OCI-LY7 (cell line): ENCODE data around the gene KRT6C. TPM values are rescaled to one million over a fixed set of nuclear protein-coding genes. Genes with fewer than 3 reads are reported as not detected.

Experiments used
- BruUV-seq: library from RNA; stranded (reverse); fragments of 400-500 nt; replicated peaks from 2 replicates; lab custom pipeline; 2021; lab: Mats Ljungman, UMichigan
- CTCF ChIA-PET: fragments of 300-600 bp; sonication (Branson Sonifier 250); formaldehyde crosslinking; loops from one replicate; lab custom pipeline; 2022; ENCODE audit warnings: antibody characterized with exemption; ENCODE audit not compliant: unreplicated experiment; lab: Charles Lee
- POLR2A ChIA-PET: fragments of 300-600 bp; sonication (Branson Sonifier 250); formaldehyde crosslinking; loops from one replicate; lab custom pipeline; 2022; ENCODE audit warnings: antibody characterized with exemption; lab: Charles Lee
- DNase-seq: peaks from one replicate; pipeline ENCODE4 v3.0.0-alpha.2; 2015; ENCODE audit warnings: low spot score
- H2AFZ ChIP-seq: fragments of 200-600 bp; sonication (generic), shearing (Covaris generic); 2 replicates; pipeline ENCODE4 v1.6.1; 2014; ENCODE audit warnings: mild to moderate bottlenecking, antibody characterized with exemption, low read length, moderate library complexity
- H3K27ac ChIP-seq: fragments of 200-600 bp; sonication (generic); 2 replicates; pipeline ENCODE4 v1.5.1; 2014; ENCODE audit warnings: mixed run types, low read depth, mild to moderate bottlenecking, moderate library complexity, low read length, inconsistent platforms; ENCODE audit not compliant: poor library complexity, severe bottlenecking
- H3K36me3 ChIP-seq: fragments of 200-600 bp; sonication (generic); 2 replicates; pipeline ENCODE4 v1.6.1; 2014; ENCODE audit warnings: mild to moderate bottlenecking, antibody characterized with exemption, low read length, moderate library complexity, mixed read lengths; ENCODE audit not compliant: insufficient read depth
- H3K4me1 ChIP-seq: fragments of 200-600 bp; sonication (generic); 2 replicates; pipeline ENCODE4 v1.5.1; 2014; ENCODE audit warnings: mild to moderate bottlenecking, low read length; ENCODE audit not compliant: insufficient read depth, poor library complexity, severe bottlenecking
- H3K4me2 ChIP-seq: fragments of 200-600 bp; sonication (generic); 2 replicates; pipeline ENCODE4 v1.6.1; 2014; ENCODE audit warnings: mild to moderate bottlenecking, low read length
- H3K4me3 ChIP-seq: fragments of 200-600 bp; sonication (generic); 2 replicates; pipeline ENCODE4 v1.5.1; 2014; ENCODE audit warnings: mild to moderate bottlenecking, low read depth, low read length; ENCODE audit not compliant: poor library complexity, severe bottlenecking
- H3K79me2 ChIP-seq: fragments of 200-600 bp; sonication (generic); 2 replicates; pipeline ENCODE4 v1.6.1; 2016; ENCODE audit warnings: low read depth, mild to moderate bottlenecking, low read length, moderate library complexity, mixed read lengths; ENCODE audit not compliant: insufficient read depth
- H3K9me2 ChIP-seq: fragments of 200-600 bp; sonication (generic); 2 replicates; pipeline ENCODE4 v1.6.1; 2016; ENCODE audit warnings: mild to moderate bottlenecking, low read length, mixed read lengths; ENCODE audit not compliant: insufficient read depth
- H3K9me3 ChIP-seq: fragments of 200-600 bp; sonication (generic); 2 replicates; pipeline ENCODE4 v1.6.1; 2014; ENCODE audit warnings: mild to moderate bottlenecking, mixed run types, low read length, mixed read lengths
- H4K20me1 ChIP-seq: fragments of 200-600 bp; sonication (generic); 2 replicates; pipeline ENCODE4 v1.6.1; 2014; ENCODE audit warnings: mild to moderate bottlenecking, antibody characterized with exemption, low read length, moderate library complexity, mixed read lengths; ENCODE audit not compliant: insufficient read depth
- CTCF ChIP-seq: fragments of 200-600 bp; sonication (generic); conservative IDR thresholded peaks from 2 replicates; pipeline ENCODE4 v1.5.1; 2014; ENCODE audit warnings: mild to moderate bottlenecking, antibody characterized with exemption, low read length, moderate library complexity, mixed read lengths
- EZH2phosphoT487 ChIP-seq: fragments of 200-600 bp; sonication (generic); IDR thresholded peaks from 2 replicates; pipeline ENCODE4 v1.6.1; 2018; ENCODE audit warnings: low read depth, borderline replicate concordance, mild to moderate bottlenecking, mixed run types, antibody characterized with exemption, low read length, moderate library complexity, mixed read lengths
- intact Hi-C: fragments of 100-400 bp; cut with micrococcal nuclease; formaldehyde crosslinking; loops from one replicate; pipeline ENCODE4 v1.10.0; 2022; ENCODE audit not compliant: unreplicated experiment
- total RNA-seq, 2 experiments: library from RNA; depleted of rRNA in 1 of 2; stranded (reverse); fragments of >200 nt in 1 of 2; shearing (Covaris generic) in 1 of 2; gene quantifications; 2 replicates each; pipeline ENCODE4 v1.2.3, GENCODE V29; 2014 to 2022

The KRT6C gene
- total RNA-seq, 2 experiments from 2014 or later, result not detected

- ChIA-PET CTCF (no interaction called here), POLR2A (no interaction called here)
- Histone ChIP-seq H3K36me3 (no peaks in the 10 kb centered on the region), H3K4me2 (no peak overlapping the region), H3K9me2 (no peaks in the 10 kb centered on the region), H3K9me3 (0 out of 2 replicates have a peak, but pooled peaks cover 5% of the 10 kb centered on the region), H2AFZ (no peak overlapping the region), H3K4me3 (no peak overlapping the region), H3K27ac (no peak overlapping the region), H3K4me1 (no peaks in the 10 kb centered on the region), H4K20me1 (no peaks in the 10 kb centered on the region), H3K79me2 (no peaks in the 10 kb centered on the region)
- intact Hi-C loops, result no loop called here
- no TSS peak for BruUV-seq
- DNase-seq, result no peak
- TF ChIP-seq EZH2phosphoT487 (no peak), CTCF (no peak)
Observed at GRCh38 chr12:52515927-52516831, 42.6 kb upstream of the KRT6C start.

- TF ChIP-seq CTCF (no peak), EZH2phosphoT487 (no peak)
- CTCF ChIA-PET, result no interaction called here
- no TSS peak for BruUV-seq
Observed at GRCh38 chr12:52515319-52515646, 41.7 kb upstream of the KRT6C start.

More at GRCh38 chr12:52515319-52515646, 41.7 kb upstream of the KRT6C start:
- Histone ChIP-seq H3K4me1 (no peaks in the 10 kb centered on the region), H2AFZ (no peak overlapping the region), H3K36me3 (no peaks in the 10 kb centered on the region), H3K9me3 (0 out of 2 replicates have a peak, but pooled peaks cover 13% of the 10 kb centered on the region), H3K27ac (no peak overlapping the region), H4K20me1 (no peaks in the 10 kb centered on the region), H3K4me3 (no peak overlapping the region), H3K79me2 (no peaks in the 10 kb centered on the region), H3K4me2 (no peak overlapping the region), H3K9me2 (no peaks in the 10 kb centered on the region)
- DNase-seq, result no peak
- intact Hi-C loops, result no loop called here
- POLR2A ChIA-PET, result no interaction called here
